HG03558 (cell line): Measurements from ENCODE around the gene TEKT5.

ENCODE experiments used
- ATAC-seq: cut with Tn5 transposase; IDR thresholded peaks from one replicate; pipeline ENCODE4 v1.9.1; 2021; ENCODE audit warnings: moderate number of reproducible peaks; ENCODE audit not compliant: unreplicated experiment; ENCODE audit errors: extremely low read depth

Gene TEKT5

GRCh38 chr16:10613785-10614485 lies 80.8 kb downstream of the TEKT5 start:
- ATAC-seq: no peak

GRCh38 chr16:10612649-10613179 lies 82.0 kb downstream of the TEKT5 start:
- ATAC-seq: no peak

- ATAC-seq: no peak
Observed at GRCh38 chr16:10611825-10612342, 82.8 kb downstream of the TEKT5 start.

- no peak for ATAC-seq
Observed at GRCh38 chr16:10610499-10611184, 84.1 kb downstream of the TEKT5 start.

GRCh38 chr16:10609402-10609774 lies 85.3 kb downstream of the TEKT5 start:
- no peak for ATAC-seq

DNA sequence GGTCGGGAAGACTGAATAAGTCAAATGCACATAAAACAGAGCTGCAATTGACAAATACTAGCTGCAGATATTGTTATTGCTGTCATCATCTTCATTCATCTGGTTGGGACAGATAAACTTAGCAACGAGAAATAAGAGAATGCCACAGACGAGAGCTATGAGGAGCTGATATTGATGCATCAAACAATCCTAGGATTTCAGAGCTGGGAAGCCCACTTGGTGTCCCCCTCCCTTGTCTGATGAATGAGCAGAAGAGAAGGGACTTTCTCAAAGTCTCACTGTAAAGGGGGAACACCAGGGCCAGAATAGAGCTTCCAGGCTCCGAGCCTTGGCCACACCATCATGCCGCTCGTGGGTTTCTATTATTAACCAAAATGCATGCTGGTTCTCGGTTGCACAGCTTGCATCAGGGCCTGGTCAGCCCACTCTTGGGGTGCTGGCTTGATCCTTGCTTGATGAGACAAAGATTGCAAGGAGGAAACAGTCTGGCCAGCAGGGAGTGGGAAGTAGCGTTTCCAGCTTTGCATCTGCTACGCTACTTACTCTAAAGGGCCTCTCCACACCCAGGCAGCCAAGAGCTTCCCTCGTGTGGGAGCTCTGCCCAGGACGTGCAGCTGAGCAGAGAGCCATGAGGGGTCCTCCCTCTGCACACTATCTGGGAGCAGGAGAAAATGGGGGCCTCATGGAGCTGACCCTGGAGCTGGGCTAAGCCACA lies 85.9 kb downstream of the TEKT5 start:
- ATAC-seq: no peak

DNA sequence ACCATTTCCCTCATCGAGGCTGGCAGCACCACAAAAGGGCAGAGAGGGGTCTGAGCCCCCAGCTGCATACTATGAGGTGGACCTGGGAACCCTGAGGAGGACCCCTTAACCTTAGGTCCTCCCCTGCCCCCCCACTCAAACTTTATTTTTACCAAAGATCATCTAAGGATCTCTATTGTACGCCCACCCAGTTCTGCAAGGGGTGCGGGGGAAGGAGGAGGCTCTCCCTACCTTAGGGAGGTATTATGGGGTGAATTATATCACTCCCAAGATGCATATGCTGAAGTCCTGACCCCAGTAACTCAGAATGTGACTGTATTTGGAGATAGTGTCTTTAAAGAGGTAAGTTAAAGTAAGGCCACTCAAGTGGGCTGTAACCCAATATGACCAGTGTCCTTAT lies 87.6 kb downstream of the TEKT5 start:
- ATAC-seq: no peak

GRCh38 chr16:10606607-10607006 lies 88.1 kb downstream of the TEKT5 start:
- ATAC-seq: no peak

GRCh38 chr16:10605636-10606035 lies 89.1 kb downstream of the TEKT5 start:
- no peak for ATAC-seq

GRCh38 chr16:10601444-10602408 lies 93.0 kb downstream of the TEKT5 start:
- ATAC-seq: no peak

GRCh38 chr16:10600782-10601443 lies 93.8 kb downstream of the TEKT5 start:
- ATAC-seq: no peak

GRCh38 chr16:10599626-10600025 lies 95.1 kb downstream of the TEKT5 start:
- ATAC-seq: no peak

- ATAC-seq: no peak
Observed at GRCh38 chr16:10598157-10598556, 96.6 kb downstream of the TEKT5 start.

DNA sequence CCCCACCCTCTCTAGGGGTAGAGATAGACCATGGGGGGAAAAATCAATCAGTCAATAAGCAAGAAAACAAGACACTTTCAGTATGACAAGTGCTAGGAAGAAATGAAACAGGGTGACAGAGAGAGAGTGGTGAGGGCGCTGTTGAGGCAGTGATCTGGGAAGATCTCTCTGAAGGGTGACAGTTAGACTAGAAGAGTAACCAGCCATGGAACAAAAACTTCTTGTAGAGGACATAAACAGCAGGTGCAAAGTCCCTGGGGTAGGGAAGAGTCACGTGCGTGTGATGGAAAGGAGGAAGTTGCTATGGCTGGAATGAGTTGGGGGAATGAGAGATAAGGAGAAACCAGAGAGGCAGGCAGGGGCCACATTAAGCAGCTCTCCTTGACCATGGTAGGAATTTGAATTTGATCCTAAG lies 97.5 kb downstream of the TEKT5 start:
- no peak for ATAC-seq

DNA sequence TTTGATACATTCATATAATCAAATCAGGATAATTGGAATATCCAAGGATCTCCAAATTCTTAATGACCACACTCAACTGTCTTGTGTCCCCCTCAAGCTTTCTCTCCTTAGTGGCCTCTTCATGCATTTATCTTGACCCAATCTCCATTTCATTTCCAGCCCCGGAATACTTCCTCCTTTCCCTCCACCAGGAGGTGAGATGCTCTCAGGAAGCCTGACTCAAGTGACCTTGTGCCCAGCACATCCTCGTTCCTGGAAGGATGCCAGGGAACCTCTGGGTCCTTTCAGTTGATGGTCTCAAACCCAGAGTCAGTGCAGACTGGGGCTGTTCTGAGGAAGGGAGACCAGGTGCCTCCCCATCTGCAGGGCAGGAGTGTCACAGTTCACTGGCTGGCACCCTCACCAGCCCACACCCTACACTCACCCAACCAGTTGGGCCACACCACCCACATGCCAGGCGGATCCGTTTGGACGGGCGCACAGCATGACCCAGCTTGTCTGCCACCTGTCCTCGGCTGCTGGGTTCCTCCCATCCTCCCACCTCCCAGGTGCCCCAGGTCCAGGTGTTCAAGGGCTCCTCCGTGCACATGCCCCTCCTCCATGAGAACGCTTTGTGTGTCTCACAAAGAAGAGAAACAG lies 100.3 kb downstream of the TEKT5 start:
- no peak for ATAC-seq

DNA sequence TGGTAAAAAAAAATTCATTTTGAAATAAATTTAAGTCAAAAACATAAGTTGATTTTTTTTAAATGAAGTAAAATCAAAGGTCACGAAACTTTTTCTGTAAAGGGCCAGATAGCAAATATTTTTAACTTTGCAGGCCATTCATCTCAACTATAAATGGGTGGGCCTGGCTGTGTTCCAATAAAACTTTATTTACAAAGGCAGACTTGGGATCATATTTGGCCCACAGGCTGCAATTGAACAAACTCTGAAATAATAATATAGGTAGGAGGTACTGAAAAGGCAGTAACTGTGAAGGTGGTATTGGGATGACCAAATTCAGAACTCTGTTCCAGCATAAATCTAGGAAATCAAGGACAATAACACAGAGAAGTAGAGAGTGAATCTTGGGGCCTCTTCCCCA lies 102.1 kb downstream of the TEKT5 start:
- ATAC-seq: no peak

DNA sequence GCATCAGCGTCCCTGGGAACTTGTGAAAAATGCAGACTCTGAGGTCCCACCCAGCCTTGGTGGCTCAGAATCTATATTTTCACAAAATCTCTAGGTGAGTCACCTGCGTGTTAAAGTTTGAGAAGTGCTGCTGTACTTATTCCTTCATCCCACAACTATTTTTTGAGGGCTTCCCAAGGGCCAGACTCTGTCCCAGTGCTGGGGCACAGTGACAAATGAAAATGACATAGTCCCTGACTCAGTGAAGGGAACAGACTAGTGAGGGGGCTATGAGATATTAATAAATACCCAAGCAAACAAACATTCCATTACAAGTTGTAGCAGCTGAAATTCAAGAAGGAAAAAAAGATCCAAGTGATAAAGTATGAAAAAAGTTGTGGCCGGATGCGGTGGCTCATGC lies 104.4 kb downstream of the TEKT5 start:
- no peak for ATAC-seq

GRCh38 chr16:10589109-10589508 lies 105.6 kb downstream of the TEKT5 start:
- no peak for ATAC-seq

DNA sequence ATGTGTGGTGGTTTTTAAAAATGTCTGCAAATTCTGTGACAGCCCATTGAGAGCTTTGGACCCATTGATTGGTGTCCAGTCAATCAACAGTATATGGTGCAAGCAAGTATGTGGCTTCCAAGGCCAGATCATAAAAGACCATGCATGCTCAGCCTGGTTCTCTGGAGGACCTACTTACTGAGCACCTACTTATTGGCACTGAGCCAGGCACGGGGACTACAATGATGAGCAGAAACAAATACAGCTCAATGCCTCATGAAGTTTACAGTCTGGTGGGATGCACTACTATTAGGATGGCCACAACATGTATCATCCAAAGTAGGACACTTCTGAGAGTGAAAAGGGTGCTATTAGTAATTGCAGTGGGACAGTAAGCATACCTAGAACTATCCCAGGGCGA lies 107.1 kb downstream of the TEKT5 start:
- no peak for ATAC-seq
